Dermis microvascular lymphatic vessel endothelial cell (primary cell): ENCODE data around the gene THAP4. TPM values are rescaled to one million over a fixed set of nuclear protein-coding genes. Genes with fewer than 3 reads are reported as not detected.
"Not testable (repeated sequence)": the region's sequence is repeated elsewhere in the genome, so short reads cannot be mapped to it uniquely, and the experiment has no call there.

Source experiments
- DNase-seq, 2 donors: peaks; one replicate each; pipeline versions ENCODE4 v3.0.0 to v3.0.0-alpha.2; 2010; ENCODE audit warnings: low read depth in 2 of 2
- total RNA-seq: library from RNA; depleted of rRNA; stranded (reverse); fragments of >200 nt; gene quantifications from 2 replicates; pipeline ENCODE4 v1.2.1, GENCODE V29; 2014

Gene THAP4
- total RNA-seq, 1 donor from 2014 or later: 36.5 TPM

GRCh38 chr2:241615041-241615440 is 21.9 kb downstream of the THAP4 start:
- no peak for DNase-seq

GRCh38 chr2:241613017-241613780 is 23.8 kb downstream of the THAP4 start:
- no peak for DNase-seq

GRCh38 chr2:241612156-241613016 is 24.6 kb downstream of the THAP4 start:
- no peak for DNase-seq

GRCh38 chr2:241611062-241611461 is 25.9 kb downstream of the THAP4 start:
- no peak for DNase-seq

GRCh38 chr2:241609859-241610793 is 26.8 kb downstream of the THAP4 start:
- peak; percentile 35 to 87 for DNase-seq

GRCh38 chr2:241608881-241609280 is 28.1 kb downstream of the THAP4 start:
- DNase-seq: no peak

GRCh38 chr2:241607162-241607885 is 29.6 kb downstream of the THAP4 start:
- no peak for DNase-seq

GRCh38 chr2:241606186-241606585 is 30.8 kb downstream of the THAP4 start:
- DNase-seq: no peak

GRCh38 chr2:241603686-241604085 is 33.3 kb downstream of the THAP4 start:
- no peak for DNase-seq

GRCh38 chr2:241602720-241603119 is 34.2 kb downstream of the THAP4 start:
- DNase-seq: no peak

- DNase-seq: no peak
Observed at GRCh38 chr2:241601841-241602240, 35.1 kb downstream of the THAP4 start.

GRCh38 chr2:241599615-241600014 is 37.3 kb downstream of the THAP4 start:
- peak in 1 of 2 donors; percentile 13 for DNase-seq

GRCh38 chr2:241598487-241598886 is 38.5 kb downstream of the THAP4 start:
- DNase-seq: peak in 1 of 2 donors; percentile 37

- DNase-seq: no peak
Observed at GRCh38 chr2:241598061-241598460, 38.9 kb downstream of the THAP4 start.

GRCh38 chr2:241597561-241597960 is 39.4 kb downstream of the THAP4 start:
- no peak for DNase-seq

- DNase-seq: peak in 1 of 2 donors; percentile 49
Observed at GRCh38 chr2:241595600-241596140, 41.3 kb downstream of the THAP4 start.

- DNase-seq: no peak
Observed at GRCh38 chr2:241593271-241593670, 43.7 kb downstream of the THAP4 start.

GRCh38 chr2:241592126-241592845 is 44.7 kb downstream of the THAP4 start:
- DNase-seq: no peak

- not testable (repeated sequence) for DNase-seq
Observed at GRCh38 chr2:241590496-241591455, 46.2 kb downstream of the THAP4 start.
